ENCODE measurements around the gene FAM13A. TPM values are rescaled to one million over a fixed set of nuclear protein-coding genes. Genes with fewer than 3 reads are reported as not detected.
"Not testable (repeated sequence)": the region's sequence is repeated elsewhere in the genome, so short reads cannot be mapped to it uniquely, and the experiment has no call there.

The FAM13A gene
- total RNA-seq, 1 donor from 2014 or later: 68.5 TPM

GRCh38 chr4:88958080-88958479, 98.9 kb downstream of the FAM13A start:
- DNase-seq: no peak

GRCh38 chr4:88957570-88957969, 99.4 kb downstream of the FAM13A start:
- DNase-seq: no peak

GRCh38 chr4:88955580-88956380, 101.2 kb downstream of the FAM13A start:
- no peak for DNase-seq

GRCh38 chr4:88953400-88953799, 103.6 kb downstream of the FAM13A start:
- no peak for DNase-seq

- no peak for DNase-seq
Measured at GRCh38 chr4:88952081-88952480, 104.9 kb downstream of the FAM13A start.

GRCh38 chr4:88949605-88950004, 107.4 kb downstream of the FAM13A start:
- DNase-seq: peak; percentile 40

- no peak for DNase-seq
Measured at GRCh38 chr4:88940506-88940905, 116.5 kb downstream of the FAM13A start.

GRCh38 chr4:88939697-88940096, 117.3 kb downstream of the FAM13A start:
- DNase-seq: no peak

- DNase-seq: no peak
Measured at GRCh38 chr4:88938138-88938537, 118.8 kb downstream of the FAM13A start.

GRCh38 chr4:88937081-88937480, 119.9 kb downstream of the FAM13A start:
- no peak for DNase-seq

GRCh38 chr4:88933414-88934160, 123.4 kb downstream of the FAM13A start:
- no peak for DNase-seq

- DNase-seq: no peak
Measured at GRCh38 chr4:88928852-88929251, 128.1 kb downstream of the FAM13A start.

GRCh38 chr4:88927420-88927819, 129.6 kb downstream of the FAM13A start:
- DNase-seq: no peak

- no peak for DNase-seq
Measured at GRCh38 chr4:88919056-88919455, 137.9 kb downstream of the FAM13A start.

GRCh38 chr4:88913181-88913580, 143.8 kb downstream of the FAM13A start:
- not testable (repeated sequence) for DNase-seq

GRCh38 chr4:88911246-88912212, 145.5 kb downstream of the FAM13A start:
- no peak for DNase-seq

GRCh38 chr4:88910101-88910500, 146.9 kb downstream of the FAM13A start:
- DNase-seq: no peak

- DNase-seq: no peak
Measured at GRCh38 chr4:88908521-88908920, 148.5 kb downstream of the FAM13A start.

GRCh38 chr4:88908003-88908402, 149.0 kb downstream of the FAM13A start:
- peak; percentile 15 for DNase-seq

GRCh38 chr4:88907478-88907877, 149.5 kb downstream of the FAM13A start:
- DNase-seq: no peak

GRCh38 chr4:88904240-88904639, 152.7 kb downstream of the FAM13A start:
- not testable (repeated sequence) for DNase-seq

- DNase-seq: no peak
Measured at GRCh38 chr4:88900432-88900831, 156.6 kb downstream of the FAM13A start.
